SU-DHL-6 (cell line): ENCODE data around the gene LHX4.

Experiments used
- H2AFZ ChIP-seq: fragments of 200-600 bp; sonication (generic); 2 replicates; pipeline ENCODE4 v1.6.1; 2014; ENCODE audit warnings: low read depth, mild to moderate bottlenecking, moderate library complexity, mixed read lengths, antibody characterized with exemption, low read length; ENCODE audit not compliant: severe bottlenecking
- H3F3A ChIP-seq: fragments of 200-600 bp; shearing (Covaris generic); 2 replicates; pipeline ENCODE4 v1.6.0; 2016; ENCODE audit warnings: antibody characterized with exemption, mild to moderate bottlenecking; ENCODE audit not compliant: insufficient read depth
- H3K27ac ChIP-seq: fragments of 200-600 bp; sonication (generic); 2 replicates; pipeline ENCODE4 v1.5.1; 2016; ENCODE audit warnings: low read depth, mild to moderate bottlenecking, low read length, moderate library complexity, mixed read lengths
- H3K27me3 ChIP-seq: fragments of 200-600 bp; sonication (generic), shearing (Covaris generic); 2 replicates; pipeline ENCODE4 v1.6.0; 2014; ENCODE audit warnings: mild to moderate bottlenecking, low read length
- H3K36me3 ChIP-seq: fragments of 200-600 bp; sonication (generic); 2 replicates; pipeline ENCODE4 v1.6.1; 2014; ENCODE audit warnings: mild to moderate bottlenecking, low read length, mixed read lengths
- H3K4me2 ChIP-seq: fragments of 300-600, 200-600 bp; shearing (Covaris generic), sonication (generic); 2 replicates; pipeline ENCODE4 v1.6.0; 2014; ENCODE audit warnings: low read length, low read depth, mild to moderate bottlenecking; ENCODE audit not compliant: poor library complexity, severe bottlenecking
- H3K4me3 ChIP-seq: fragments of 200-600 bp; sonication (generic); 2 replicates; pipeline ENCODE4 v1.5.1; 2014; ENCODE audit warnings: antibody characterized with exemption, low read length, mild to moderate bottlenecking, mixed read lengths; ENCODE audit not compliant: insufficient read depth, poor library complexity, severe bottlenecking
- H3K79me2 ChIP-seq: fragments of 200-600 bp; sonication (generic); 2 replicates; pipeline ENCODE4 v1.6.1; 2014; ENCODE audit warnings: mild to moderate bottlenecking, low read length, moderate library complexity; ENCODE audit not compliant: insufficient read depth
- H3K9ac ChIP-seq: fragments of 200-600 bp; sonication (generic); 2 replicates; pipeline ENCODE4 v1.7.0; 2014; ENCODE audit warnings: mild to moderate bottlenecking, low read length
- H3K9me2 ChIP-seq: fragments of 200-600 bp; sonication (generic); replicated peaks from 2 replicates; pipeline ENCODE4 v1.6.1; 2014; ENCODE audit warnings: low read length; ENCODE audit not compliant: insufficient read depth
- H3K9me3 ChIP-seq: fragments of 200-600 bp; sonication (generic); 2 replicates; pipeline ENCODE4 v1.6.1; 2014; ENCODE audit warnings: low read length, mixed read lengths; ENCODE audit not compliant: insufficient read depth
- H4K20me1 ChIP-seq: fragments of 200-600 bp; sonication (generic); 2 replicates; pipeline ENCODE4 v1.6.1; 2014; ENCODE audit warnings: low read depth, mild to moderate bottlenecking, antibody characterized with exemption, low read length, moderate library complexity, mixed read lengths
- EZH2phosphoT487 ChIP-seq: fragments of 200-600 bp; sonication (generic), shearing (Covaris generic); conservative IDR thresholded peaks from 2 replicates; pipeline ENCODE4 v1.6.1; 2018; ENCODE audit warnings: mild to moderate bottlenecking, antibody characterized with exemption, low read length, moderate library complexity, mixed read lengths
- TF ChIP-seq, protein P1 (sequence below): fragments of 200-600 bp; sonication (generic); IDR thresholded peaks from one replicate; pipeline ENCODE4 v1.5.1; 2017; ENCODE audit warnings: antibody characterized with exemption, mild to moderate bottlenecking, low read length, moderate library complexity; ENCODE audit not compliant: insufficient read depth, poor library complexity, severe bottlenecking

The LHX4 gene

DNA sequence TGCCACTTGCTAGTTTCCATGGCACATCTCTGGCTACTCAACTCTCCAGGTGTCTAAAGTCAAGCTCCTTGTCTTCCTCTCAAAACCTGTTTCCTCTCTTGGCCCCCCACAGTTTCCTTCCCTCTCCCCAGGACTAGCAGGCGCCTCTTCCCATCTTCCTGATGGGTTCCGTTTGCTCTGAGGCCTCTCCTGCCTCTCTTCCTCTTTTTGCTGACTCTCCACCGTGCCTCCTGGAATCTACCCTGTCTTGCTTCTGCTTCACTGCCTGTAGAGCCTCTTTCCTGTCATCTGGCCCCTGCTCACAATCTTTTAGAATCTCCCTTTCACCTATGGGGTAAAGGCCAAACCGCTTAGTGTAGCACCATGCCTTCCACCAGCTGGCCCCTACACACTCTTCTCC lies 21.8 kb upstream of the LHX4 start:
- Histone ChIP-seq H3K9ac (no peak overlapping the region), H3K79me2 (no peaks in the 10 kb centered on the region), H3K9me3 (no peaks in the 10 kb centered on the region), H3K9me2 (no peaks in the 10 kb centered on the region), H3K4me3 (no peak overlapping the region), H3K27ac (no peak overlapping the region), H3K36me3 (no peaks in the 10 kb centered on the region), H4K20me1 (no peaks in the 10 kb centered on the region), H3F3A (no peaks in the 10 kb centered on the region), H3K27me3 (no peaks in the 10 kb centered on the region), H2AFZ (no peak overlapping the region), H3K4me2 (no peak overlapping the region)
- TF ChIP-seq, protein P1, sequence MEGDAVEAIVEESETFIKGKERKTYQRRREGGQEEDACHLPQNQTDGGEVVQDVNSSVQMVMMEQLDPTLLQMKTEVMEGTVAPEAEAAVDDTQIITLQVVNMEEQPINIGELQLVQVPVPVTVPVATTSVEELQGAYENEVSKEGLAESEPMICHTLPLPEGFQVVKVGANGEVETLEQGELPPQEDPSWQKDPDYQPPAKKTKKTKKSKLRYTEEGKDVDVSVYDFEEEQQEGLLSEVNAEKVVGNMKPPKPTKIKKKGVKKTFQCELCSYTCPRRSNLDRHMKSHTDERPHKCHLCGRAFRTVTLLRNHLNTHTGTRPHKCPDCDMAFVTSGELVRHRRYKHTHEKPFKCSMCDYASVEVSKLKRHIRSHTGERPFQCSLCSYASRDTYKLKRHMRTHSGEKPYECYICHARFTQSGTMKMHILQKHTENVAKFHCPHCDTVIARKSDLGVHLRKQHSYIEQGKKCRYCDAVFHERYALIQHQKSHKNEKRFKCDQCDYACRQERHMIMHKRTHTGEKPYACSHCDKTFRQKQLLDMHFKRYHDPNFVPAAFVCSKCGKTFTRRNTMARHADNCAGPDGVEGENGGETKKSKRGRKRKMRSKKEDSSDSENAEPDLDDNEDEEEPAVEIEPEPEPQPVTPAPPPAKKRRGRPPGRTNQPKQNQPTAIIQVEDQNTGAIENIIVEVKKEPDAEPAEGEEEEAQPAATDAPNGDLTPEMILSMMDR, result no peak
- no peak for TF ChIP-seq EZH2phosphoT487

DNA sequence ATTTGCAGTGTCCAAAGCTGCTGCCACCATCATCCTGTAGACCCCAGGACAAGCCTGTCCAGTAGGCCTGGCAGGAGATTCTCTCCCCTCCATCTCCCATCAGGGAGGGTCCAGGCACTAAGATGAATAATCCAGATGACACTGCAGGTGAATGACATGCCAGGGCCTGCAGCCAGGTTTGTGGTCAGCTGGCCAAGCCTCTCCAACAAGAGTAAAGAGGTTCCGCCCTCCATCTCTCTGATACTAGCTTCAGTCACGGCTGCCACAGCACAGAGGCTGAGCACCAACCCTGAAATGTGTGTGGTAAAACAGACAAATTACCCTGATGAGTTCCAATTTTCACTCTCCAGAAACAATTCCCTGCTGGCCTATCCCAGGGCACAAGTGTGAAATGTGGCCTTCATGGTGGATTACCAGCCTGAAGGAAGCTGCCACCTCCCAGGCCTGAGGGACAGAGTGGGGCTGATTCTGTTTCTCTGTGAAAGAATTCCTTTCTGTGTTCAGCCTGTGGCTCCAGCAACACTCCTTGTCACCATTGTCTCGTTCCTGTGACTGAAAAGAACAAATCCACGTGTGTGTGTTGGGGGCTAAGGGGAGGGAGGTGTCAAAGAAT lies 19.9 kb upstream of the LHX4 start:
- Histone ChIP-seq H4K20me1 (no peaks in the 10 kb centered on the region), H2AFZ (no peak overlapping the region), H3K27ac (no peak overlapping the region), H3K4me2 (no peak overlapping the region), H3K36me3 (no peaks in the 10 kb centered on the region), H3F3A (no peaks in the 10 kb centered on the region), H3K4me3 (no peak overlapping the region), H3K9me2 (no peaks in the 10 kb centered on the region), H3K9ac (no peak overlapping the region), H3K79me2 (no peaks in the 10 kb centered on the region), H3K27me3 (no peaks in the 10 kb centered on the region), H3K9me3 (no peaks in the 10 kb centered on the region)
- TF ChIP-seq, protein P1, result no peak
- no peak for TF ChIP-seq EZH2phosphoT487

DNA sequence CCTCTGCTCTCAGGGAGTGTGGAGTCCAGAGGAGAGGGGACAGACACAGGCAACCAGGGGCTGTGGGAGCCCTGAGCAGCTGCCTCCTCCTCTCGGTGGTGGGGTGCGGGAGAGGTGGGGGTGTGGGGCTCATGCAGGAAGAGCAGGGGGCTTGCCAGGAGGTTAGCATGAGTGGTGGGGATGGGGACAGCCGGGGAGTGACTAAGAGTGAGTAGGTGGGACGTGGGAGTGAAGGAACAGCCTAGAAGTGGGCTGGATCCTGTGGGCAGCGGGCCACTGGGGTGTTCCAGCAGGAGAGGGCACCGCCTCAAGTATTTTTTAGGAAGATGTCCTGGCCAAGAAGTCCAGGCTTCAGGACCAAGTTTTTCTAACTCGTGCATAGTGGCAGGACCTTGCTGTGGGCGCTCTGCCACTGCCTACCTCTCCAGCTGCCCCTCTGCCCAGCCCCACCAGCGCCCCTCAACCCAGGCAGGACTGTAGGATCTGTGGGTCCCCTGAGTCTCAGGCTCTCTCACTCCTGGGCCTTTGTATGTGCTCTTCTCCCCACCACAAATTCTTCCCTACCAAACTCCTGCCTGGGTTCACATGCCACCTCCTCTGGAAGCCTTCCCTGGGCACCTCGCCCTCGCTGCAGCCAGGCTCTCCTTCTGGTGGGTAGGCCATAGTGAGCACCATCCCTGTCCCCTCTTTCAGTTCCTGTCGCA lies 18.8 kb upstream of the LHX4 start:
- no peak overlapping the region for H2AFZ ChIP-seq
- no peaks in the 10 kb centered on the region for H3K36me3 ChIP-seq
- H3K9me3 ChIP-seq, result no peaks in the 10 kb centered on the region
- H3K27me3 ChIP-seq, result no peaks in the 10 kb centered on the region
- no peak overlapping the region for H3K4me3 ChIP-seq
- no peak for TF ChIP-seq EZH2phosphoT487
- TF ChIP-seq, protein P1, result no peak
- no peaks in the 10 kb centered on the region for H3F3A ChIP-seq
- no peaks in the 10 kb centered on the region for H3K79me2 ChIP-seq
- no peaks in the 10 kb centered on the region for H3K9me2 ChIP-seq
- no peak overlapping the region for H3K9ac ChIP-seq
- no peaks in the 10 kb centered on the region for H4K20me1 ChIP-seq
- H3K27ac ChIP-seq, result no peak overlapping the region
- H3K4me2 ChIP-seq, result no peak overlapping the region
